DND-41 (cell line): ENCODE measurements around the gene AGPAT4.

Source experiments
- EZH2 ChIP-seq: IDR thresholded peaks from 3 replicates; pipeline ENCODE4 v1.6.1; 2012; ENCODE audit warnings: borderline replicate concordance, low read depth, mild to moderate bottlenecking, moderate library complexity, low read length, inconsistent platforms; ENCODE audit not compliant: severe bottlenecking
- TF ChIP-seq, protein P1 (sequence below): IDR thresholded peaks from 2 replicates; pipeline ENCODE4 v1.5.1; 2012; ENCODE audit warnings: borderline replicate concordance, low read length, moderate library complexity, mild to moderate bottlenecking; ENCODE audit not compliant: poor library complexity, severe bottlenecking; ENCODE audit errors: extremely low read depth

DNA sequence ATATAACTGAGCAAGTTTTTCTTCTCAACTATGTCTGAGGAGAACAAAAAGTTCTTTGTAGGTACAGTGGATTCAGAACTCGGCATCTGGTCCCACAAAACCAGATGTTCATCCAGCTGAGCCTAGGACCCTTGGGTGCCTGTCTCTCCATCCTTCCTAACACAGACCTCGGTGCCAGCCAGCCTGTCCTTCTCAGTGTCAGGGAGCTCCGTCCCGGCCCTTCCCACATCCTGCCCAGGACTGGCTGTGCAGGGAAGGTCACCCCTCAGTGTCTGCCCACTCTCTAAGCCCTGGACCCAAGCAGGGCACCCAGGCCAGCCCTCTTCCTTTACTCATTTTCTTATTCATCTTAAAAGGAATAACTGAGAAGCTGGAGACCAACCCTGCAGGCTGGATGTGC is 32.0 kb upstream of the AGPAT4 start:
- TF ChIP-seq, protein P1, sequence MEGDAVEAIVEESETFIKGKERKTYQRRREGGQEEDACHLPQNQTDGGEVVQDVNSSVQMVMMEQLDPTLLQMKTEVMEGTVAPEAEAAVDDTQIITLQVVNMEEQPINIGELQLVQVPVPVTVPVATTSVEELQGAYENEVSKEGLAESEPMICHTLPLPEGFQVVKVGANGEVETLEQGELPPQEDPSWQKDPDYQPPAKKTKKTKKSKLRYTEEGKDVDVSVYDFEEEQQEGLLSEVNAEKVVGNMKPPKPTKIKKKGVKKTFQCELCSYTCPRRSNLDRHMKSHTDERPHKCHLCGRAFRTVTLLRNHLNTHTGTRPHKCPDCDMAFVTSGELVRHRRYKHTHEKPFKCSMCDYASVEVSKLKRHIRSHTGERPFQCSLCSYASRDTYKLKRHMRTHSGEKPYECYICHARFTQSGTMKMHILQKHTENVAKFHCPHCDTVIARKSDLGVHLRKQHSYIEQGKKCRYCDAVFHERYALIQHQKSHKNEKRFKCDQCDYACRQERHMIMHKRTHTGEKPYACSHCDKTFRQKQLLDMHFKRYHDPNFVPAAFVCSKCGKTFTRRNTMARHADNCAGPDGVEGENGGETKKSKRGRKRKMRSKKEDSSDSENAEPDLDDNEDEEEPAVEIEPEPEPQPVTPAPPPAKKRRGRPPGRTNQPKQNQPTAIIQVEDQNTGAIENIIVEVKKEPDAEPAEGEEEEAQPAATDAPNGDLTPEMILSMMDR: no peak
- no peak for TF ChIP-seq EZH2
